Neutrophil (primary cell): ENCODE data around the gene LEF1.

Source experiments
- H3K27ac ChIP-seq: fragments of 200-600 bp; sonication (generic); 2 replicates; pipeline ENCODE4 v1.5.1; 2016; ENCODE audit warnings: mild to moderate bottlenecking, moderate library complexity
- H3K27me3 ChIP-seq: fragments of 200-600 bp; sonication (generic); 2 replicates; pipeline ENCODE4 v1.6.0; 2016; ENCODE audit warnings: mild to moderate bottlenecking
- H3K36me3 ChIP-seq: fragments of 200-600 bp; sonication (generic); 2 replicates; pipeline ENCODE4 v1.5.1; 2017
- H3K4me1 ChIP-seq, 2 experiments: fragments of 200-600 bp in 1 of 2; sonication (generic) in 1 of 2; 1 replicate in 1 of 2; 2 replicates in 1 of 2; pipeline versions ENCODE4 v1.5.1 to v1.6.1; 2013 to 2016; ENCODE audit warnings: low read depth in 1 of 2, low read length in 1 of 2, mild to moderate bottlenecking in 1 of 2, moderate library complexity in 1 of 2; ENCODE audit not compliant: control insufficient read depth in 1 of 2, insufficient read depth in 1 of 2
- H3K4me3 ChIP-seq, 2 experiments: fragments of 200-600 bp in 1 of 2; sonication (generic) in 1 of 2; 1 replicate in 1 of 2; 2 replicates in 1 of 2; pipeline ENCODE4 v1.5.1; 2013 to 2016; ENCODE audit warnings: low read depth in 1 of 2, low read length in 1 of 2, mild to moderate bottlenecking in 1 of 2, moderate library complexity in 1 of 2
- H3K9me3 ChIP-seq: fragments of 200-600 bp; sonication (generic); 2 replicates; pipeline ENCODE4 v1.5.1; 2016
- TF ChIP-seq, protein P1 (sequence below): fragments of 200-600 bp; sonication (generic); IDR thresholded peaks from 2 replicates; pipeline ENCODE4 v1.5.1; 2016; ENCODE audit warnings: antibody characterized with exemption

LEF1 gene

DNA sequence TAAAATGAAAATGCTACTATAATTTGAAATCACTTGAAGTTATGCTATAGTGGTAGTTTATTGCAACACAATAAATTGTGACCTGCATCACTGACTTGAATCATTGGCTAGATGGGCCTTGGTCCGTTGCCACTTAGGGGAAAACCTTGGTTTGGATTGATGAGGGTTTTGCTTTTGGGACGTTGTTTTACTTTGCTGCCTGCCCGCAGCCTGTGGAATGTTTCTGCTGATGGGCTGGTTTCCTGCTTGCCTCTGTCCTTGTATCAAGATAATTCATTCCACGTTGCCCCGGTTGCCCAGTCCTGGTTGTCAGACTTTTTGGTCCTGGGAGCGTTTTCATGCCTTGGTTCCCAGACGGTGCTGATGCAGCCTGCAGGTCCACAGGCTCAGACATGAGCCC is 160.7 kb downstream of the LEF1 start:
- no peak overlapping the region for H3K4me3 ChIP-seq
- no peaks in the 10 kb centered on the region for H3K9me3 ChIP-seq
- H3K27me3 ChIP-seq: no peaks in the 10 kb centered on the region
- peaks cover 10 to 13% of the 10 kb centered on the region in 2 experiments for H3K4me1 ChIP-seq
- TF ChIP-seq, protein P1, sequence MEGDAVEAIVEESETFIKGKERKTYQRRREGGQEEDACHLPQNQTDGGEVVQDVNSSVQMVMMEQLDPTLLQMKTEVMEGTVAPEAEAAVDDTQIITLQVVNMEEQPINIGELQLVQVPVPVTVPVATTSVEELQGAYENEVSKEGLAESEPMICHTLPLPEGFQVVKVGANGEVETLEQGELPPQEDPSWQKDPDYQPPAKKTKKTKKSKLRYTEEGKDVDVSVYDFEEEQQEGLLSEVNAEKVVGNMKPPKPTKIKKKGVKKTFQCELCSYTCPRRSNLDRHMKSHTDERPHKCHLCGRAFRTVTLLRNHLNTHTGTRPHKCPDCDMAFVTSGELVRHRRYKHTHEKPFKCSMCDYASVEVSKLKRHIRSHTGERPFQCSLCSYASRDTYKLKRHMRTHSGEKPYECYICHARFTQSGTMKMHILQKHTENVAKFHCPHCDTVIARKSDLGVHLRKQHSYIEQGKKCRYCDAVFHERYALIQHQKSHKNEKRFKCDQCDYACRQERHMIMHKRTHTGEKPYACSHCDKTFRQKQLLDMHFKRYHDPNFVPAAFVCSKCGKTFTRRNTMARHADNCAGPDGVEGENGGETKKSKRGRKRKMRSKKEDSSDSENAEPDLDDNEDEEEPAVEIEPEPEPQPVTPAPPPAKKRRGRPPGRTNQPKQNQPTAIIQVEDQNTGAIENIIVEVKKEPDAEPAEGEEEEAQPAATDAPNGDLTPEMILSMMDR: no peak
- H3K36me3 ChIP-seq: no peaks in the 10 kb centered on the region
- no peak overlapping the region for H3K27ac ChIP-seq

DNA sequence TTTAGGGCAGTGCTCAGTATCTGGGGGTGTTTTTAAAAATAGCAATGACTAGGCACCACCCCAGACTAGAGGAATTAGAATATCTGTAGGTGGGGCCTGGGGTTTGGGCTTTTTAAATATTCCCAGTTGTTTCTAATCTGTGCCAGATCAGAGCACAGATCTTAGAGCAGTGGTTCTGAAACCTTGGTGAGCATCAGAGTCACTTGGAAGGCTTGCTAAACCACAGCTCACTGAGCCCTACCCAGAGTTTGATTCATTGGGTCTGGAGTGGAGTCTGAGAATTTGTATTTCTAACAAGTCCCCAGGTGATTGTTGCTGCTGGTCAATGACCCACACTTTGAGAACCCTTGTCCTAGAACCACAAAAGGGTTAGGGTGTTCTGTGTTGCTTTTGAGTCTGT is 162.4 kb downstream of the LEF1 start:
- no peaks in the 10 kb centered on the region for H3K9me3 ChIP-seq
- TF ChIP-seq, protein P1: no peak
- no peaks in the 10 kb centered on the region for H3K27me3 ChIP-seq
- H3K4me3 ChIP-seq: no peak overlapping the region
- no peak overlapping the region for H3K27ac ChIP-seq
- H3K36me3 ChIP-seq: no peaks in the 10 kb centered on the region
- peaks cover 10 to 13% of the 10 kb centered on the region in 2 experiments for H3K4me1 ChIP-seq

DNA sequence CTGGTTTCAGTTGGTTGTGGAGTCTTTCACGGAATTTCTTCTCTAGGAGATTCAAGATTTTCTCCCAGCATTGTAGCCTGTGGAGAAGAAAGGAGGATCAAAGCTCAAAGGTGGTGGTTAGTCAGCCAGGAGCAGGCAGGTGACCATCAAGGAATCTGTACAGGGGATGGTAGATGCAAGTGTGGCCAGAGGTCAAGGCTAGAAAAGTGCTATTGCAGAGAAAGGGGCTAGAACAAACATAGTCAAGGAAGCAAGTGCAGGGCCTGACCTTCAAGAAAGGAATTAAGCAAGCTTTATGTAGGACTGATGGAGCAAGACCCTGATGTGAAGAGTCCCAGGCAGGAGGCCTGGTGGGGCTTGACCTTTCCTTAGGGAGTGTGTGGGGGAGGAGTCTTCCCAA is 162.9 kb downstream of the LEF1 start:
- Histone ChIP-seq H3K4me1 (peaks cover 10 to 13% of the 10 kb centered on the region in 2 experiments), H3K36me3 (no peaks in the 10 kb centered on the region), H3K4me3 (no peak overlapping the region), H3K27me3 (no peaks in the 10 kb centered on the region), H3K27ac (no peak overlapping the region), H3K9me3 (no peaks in the 10 kb centered on the region)
- TF ChIP-seq, protein P1: no peak

DNA sequence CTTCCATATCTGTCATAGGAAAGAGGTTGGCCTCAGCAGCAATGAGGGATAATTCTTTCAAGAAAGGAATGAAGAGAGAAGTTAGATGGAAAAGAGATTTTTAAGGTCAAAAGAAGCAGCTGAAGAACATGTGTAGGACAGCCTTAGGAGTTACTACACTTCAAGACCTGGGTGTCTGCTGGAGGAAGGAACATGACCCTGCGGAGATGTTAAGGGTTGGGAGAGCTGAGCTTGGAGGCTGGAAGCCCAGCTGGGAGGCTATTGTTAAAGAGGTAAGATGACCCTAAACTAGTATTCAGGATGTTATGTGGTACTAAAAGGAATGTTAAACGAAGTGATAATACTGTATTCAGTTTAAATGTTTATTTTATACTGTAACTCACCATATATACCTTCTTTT is 164.1 kb downstream of the LEF1 start:
- peaks cover 17 to 20% of the 10 kb centered on the region in 2 experiments for H3K4me1 ChIP-seq
- no peak overlapping the region for H3K27ac ChIP-seq
- H3K4me3 ChIP-seq: no peak overlapping the region
- H3K9me3 ChIP-seq: no peaks in the 10 kb centered on the region
- TF ChIP-seq, protein P1: no peak
- no peaks in the 10 kb centered on the region for H3K36me3 ChIP-seq
- no peaks in the 10 kb centered on the region for H3K27me3 ChIP-seq

DNA sequence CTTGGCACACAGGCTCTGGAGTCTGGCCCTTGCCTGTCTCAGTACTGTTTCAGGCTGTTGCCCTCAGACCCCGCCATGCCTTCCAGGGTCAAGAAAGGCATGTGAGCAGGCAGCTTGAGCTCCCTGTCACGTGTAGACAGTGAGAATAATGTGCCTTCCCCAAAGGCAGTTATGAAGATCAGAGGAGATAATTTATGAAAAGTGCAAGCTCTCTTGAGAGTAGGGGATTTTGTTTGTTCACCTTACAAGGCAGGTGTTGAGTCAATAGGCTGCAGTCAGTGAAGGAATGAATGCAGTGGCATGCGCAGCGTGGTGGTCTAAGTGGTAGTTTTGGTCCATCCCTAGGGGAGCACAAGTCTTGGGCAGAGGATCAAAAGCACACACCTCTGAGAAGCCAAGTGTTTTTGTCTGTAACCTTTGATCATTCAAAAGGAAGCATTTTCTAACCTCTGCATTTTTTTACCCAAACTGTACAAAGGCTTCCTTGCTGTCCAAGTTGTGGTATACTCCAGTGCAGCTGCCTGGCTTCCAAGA is 164.7 kb downstream of the LEF1 start:
- Histone ChIP-seq H3K27ac (no peak overlapping the region), H3K36me3 (no peaks in the 10 kb centered on the region), H3K27me3 (no peaks in the 10 kb centered on the region), H3K4me3 (no peak overlapping the region), H3K9me3 (no peaks in the 10 kb centered on the region), H3K4me1 (peaks cover 18 to 20% of the 10 kb centered on the region in 2 experiments)
- TF ChIP-seq, protein P1: no peak
